Measurements from ENCODE around the gene BICDL2. TPM values are rescaled to one million over a fixed set of nuclear protein-coding genes. Genes with fewer than 3 reads are reported as not detected.

The BICDL2 gene
- total and polyA plus RNA-seq, 2 of the 8 experiments (the other 6 are each of a cell fraction or from before 2014, with no cell fraction given): 7.3 to 15.9 TPM

DNA sequence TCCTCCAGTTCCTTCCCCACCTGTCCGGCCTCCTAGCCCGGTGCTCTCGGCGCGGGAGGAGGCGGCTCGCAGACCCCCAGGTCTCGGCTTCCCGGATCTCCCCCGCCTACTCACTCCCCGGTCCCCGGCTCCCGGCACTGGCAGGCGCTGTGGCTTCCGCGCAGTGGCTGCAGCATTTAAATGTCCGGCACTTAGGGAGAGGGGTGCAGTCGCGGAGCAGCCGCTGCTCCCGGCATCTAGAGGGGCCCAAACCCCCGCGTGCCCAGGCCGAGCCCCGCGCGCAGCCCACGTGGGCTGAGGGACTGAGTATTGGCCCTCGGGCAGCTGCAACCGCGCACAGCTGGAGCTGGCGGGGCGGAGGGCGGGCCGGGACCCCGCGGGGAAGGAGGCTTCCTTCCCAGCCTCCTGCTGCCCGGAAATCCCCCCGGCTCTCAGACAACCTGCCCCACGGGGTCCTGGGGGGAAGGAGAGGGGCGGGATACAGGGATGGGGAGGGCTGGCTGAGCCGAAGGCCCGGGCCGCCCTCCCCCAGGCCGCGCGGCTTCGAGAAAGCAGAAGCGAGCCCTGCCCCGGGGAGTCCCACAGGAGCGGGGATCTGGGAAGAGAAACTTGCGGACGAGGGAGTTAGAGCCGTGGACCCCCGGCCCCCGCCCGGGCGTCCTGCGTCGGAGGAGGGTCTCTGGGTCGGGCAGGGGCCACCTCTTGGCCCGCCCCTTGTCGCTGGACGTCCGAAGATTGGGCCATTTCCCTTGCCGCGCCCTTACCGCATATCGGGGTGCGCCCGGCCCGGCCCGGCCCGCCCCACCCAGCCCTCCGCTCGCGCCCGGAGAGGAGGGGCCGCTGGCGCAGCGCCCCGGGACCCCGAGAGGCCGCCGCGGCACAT is 9.3 kb upstream of the BICDL2 start, which contains the start of gene MMP25:
TSS of gene MMP25 (plus strand) at position 804 of the 883 bp plus-strand sequence. CDS start 357 bp downstream, outside the sequence.
- FAIRE-seq (no peak), DNase-seq (ENCODE audit: low read depth in 1 of 2, low spot score in 2 of 2) (no peak)
- Histone ChIP-seq H3K9me3 (ENCODE audit: insufficient read depth in 2 of 2, low read depth in 1 of 2, low read length in 1 of 2) (no peaks in the 10 kb centered on the region), H3K4me3 (ENCODE audit: extremely low read depth in 1 of 4, insufficient read depth in 2 of 4, low read depth in 3 of 4, low read length in 4 of 4) (peak within 1 kb of the TSS; percentile 66 to 89 (median 80)), H3K4me2 (ENCODE audit: insufficient read depth in 1 of 2, low read depth in 2 of 2, low read length in 2 of 2) (peak within 1 kb of the TSS; percentile 79 to 84), H3K27ac (ENCODE audit: low read depth, low read length) (no peak within 1 kb of the TSS; the same call in 1 of the 2 replicates), H3K27me3 (replicated peaks in 1 of 4; ENCODE audit: control insufficient read depth in 3 of 4, extremely low read depth in 1 of 4, insufficient read depth in 3 of 4, low read length in 3 of 4) (peaks cover 0 to 8% (median 3%) of the 10 kb centered on the region in 4 experiments; a peak in 6 of 7 replicates), H3K23ac (ENCODE audit: insufficient read length) (no peak within 1 kb of the TSS), H3K56ac (replicated peaks; ENCODE audit: insufficient read length, low read depth, low read length) (peak within 1 kb of the TSS; percentile 93), H2BK15ac (ENCODE audit: low read length) (peak within 1 kb of the TSS; percentile 61; the same call in 1 of the 2 replicates), H3K36me3 (ENCODE audit: control insufficient read depth in 2 of 4, insufficient read depth in 4 of 4, low read length in 3 of 4) (no peaks in the 10 kb centered on the region), H3K18ac (ENCODE audit: extremely low read depth, low read length) (peak within 1 kb of the TSS; percentile 90), H4K8ac (ENCODE audit: extremely low read depth, insufficient read depth, low read length) (peak within 1 kb of the TSS; percentile 79), H2BK20ac (ENCODE audit: low read length) (no peak within 1 kb of the TSS), H2BK12ac (ENCODE audit: low read depth, low read length) (no peak within 1 kb of the TSS; the same call in 1 of the 2 replicates), H2BK5ac (ENCODE audit: low read depth, low read length) (peak within 1 kb of the TSS; percentile 85; the same call in 1 of the 2 replicates), H4K91ac (replicated peaks; ENCODE audit: insufficient read length, low read length) (peak within 1 kb of the TSS; percentile 54), H4K5ac (ENCODE audit: insufficient read length, low read depth, low read length) (peak within 1 kb of the TSS; percentile 97), H3K79me1 (ENCODE audit: low read depth, low read length) (no peaks in the 10 kb centered on the region), H2AFZ (ENCODE audit: low read length) (no peak within 1 kb of the TSS), H4K20me1 (replicated peaks in 1 of 2; ENCODE audit: control insufficient read depth in 1 of 2, insufficient read depth in 2 of 2, low read length in 2 of 2) (peaks cover 0 to 11% of the 10 kb centered on the region in 2 experiments), H3K9ac (replicated peaks in 1 of 4; ENCODE audit: extremely low read depth in 1 of 4, low read depth in 3 of 4, low read length in 3 of 4) (peak within 1 kb of the TSS; percentile 24 to 60 (median 54); a peak in 6 of 7 replicates), H2BK120ac (replicated peaks; ENCODE audit: low read depth, low read length) (no peak within 1 kb of the TSS), H3K4ac (replicated peaks; ENCODE audit: insufficient read length, low read depth, low read length) (peak within 1 kb of the TSS; percentile 21), H2AK5ac (ENCODE audit: low read depth, low read length) (no peak within 1 kb of the TSS), H3K23me2 (ENCODE audit: low read depth, low read length) (peaks cover 5% of the 10 kb centered on the region; the same call in 1 of the 2 replicates), H3K14ac (ENCODE audit: insufficient read length) (no peak within 1 kb of the TSS), H3K79me2 (ENCODE audit: control insufficient read depth in 1 of 2, insufficient read depth in 2 of 2, low read length in 2 of 2) (peaks cover 0 to 5% of the 10 kb centered on the region in 2 experiments; a peak in 1 of 4 replicates), H3K4me1 (replicated peaks in 1 of 4; ENCODE audit: control insufficient read depth in 3 of 4, insufficient read depth in 4 of 4, low read length in 3 of 4) (peaks cover 0 to 3% (median 0%) of the 10 kb centered on the region in 4 experiments; a peak in 3 of 7 replicates)
- POLR2A ChIA-PET (ENCODE audit: partially characterized antibody): interaction anchor here (0.7 to 34.8 kb wide), 6 partner anchors 9 to 41 kb away, joined by 3 to 1808 read pairs (median 6); partner anchors contain the start of genes BICDL2, CLDN6, CLDN9 and HCFC1R1
- WGBS, 2 experiments (ENCODE audit: extremely low coverage in 1 of 2, insufficient coverage in 1 of 2, insufficient read length in 1 of 2, insufficient replicate concordance in 2 of 2, low coverage in 1 of 2, low lambda C conversion rate in 2 of 2, missing lambda C conversion rate in 1 of 2): 1% methylated on average over 36 of the region's 86 CpGs; no CpG with 5 or more reads in 1 of the 2 experiments
- CTCF ChIA-PET (ENCODE audit: partially characterized antibody): interaction anchor here (1.0 to 8.0 kb wide), 5 partner anchors 9 to 40 kb away, joined by 3 to 98 read pairs (median 6); no protein-coding TSS in a partner anchor
- TF ChIP-seq EGR1 (IDR thresholded peaks at IDR 0.05; ENCODE audit: borderline replicate concordance, low read depth, low read length) (no peak), TBP (IDR thresholded peaks at IDR 0.05; ENCODE audit: low read depth, low read length) (peak; percentile 18; the same call in 1 of the 2 replicates), ZNF274 (IDR thresholded peaks at IDR 0.05; ENCODE audit: borderline replicate concordance, extremely low read depth, low read length) (no peak), BACH1 (IDR thresholded peaks at IDR 0.05; ENCODE audit: low read length) (peak; percentile 0; the same call in 1 of the 2 replicates), BRCA1 (IDR thresholded peaks at IDR 0.05; ENCODE audit: low read depth, low read length) (no peak), SIRT6 (IDR thresholded peaks at IDR 0.05; ENCODE audit: low read length) (no peak), TAF1 (IDR thresholded peaks at IDR 0.05; ENCODE audit: low read depth, low read length) (0 out of 2 replicates have a peak, but pooled peaks have one; percentile 29)
- TF ChIP-seq, protein P1, sequence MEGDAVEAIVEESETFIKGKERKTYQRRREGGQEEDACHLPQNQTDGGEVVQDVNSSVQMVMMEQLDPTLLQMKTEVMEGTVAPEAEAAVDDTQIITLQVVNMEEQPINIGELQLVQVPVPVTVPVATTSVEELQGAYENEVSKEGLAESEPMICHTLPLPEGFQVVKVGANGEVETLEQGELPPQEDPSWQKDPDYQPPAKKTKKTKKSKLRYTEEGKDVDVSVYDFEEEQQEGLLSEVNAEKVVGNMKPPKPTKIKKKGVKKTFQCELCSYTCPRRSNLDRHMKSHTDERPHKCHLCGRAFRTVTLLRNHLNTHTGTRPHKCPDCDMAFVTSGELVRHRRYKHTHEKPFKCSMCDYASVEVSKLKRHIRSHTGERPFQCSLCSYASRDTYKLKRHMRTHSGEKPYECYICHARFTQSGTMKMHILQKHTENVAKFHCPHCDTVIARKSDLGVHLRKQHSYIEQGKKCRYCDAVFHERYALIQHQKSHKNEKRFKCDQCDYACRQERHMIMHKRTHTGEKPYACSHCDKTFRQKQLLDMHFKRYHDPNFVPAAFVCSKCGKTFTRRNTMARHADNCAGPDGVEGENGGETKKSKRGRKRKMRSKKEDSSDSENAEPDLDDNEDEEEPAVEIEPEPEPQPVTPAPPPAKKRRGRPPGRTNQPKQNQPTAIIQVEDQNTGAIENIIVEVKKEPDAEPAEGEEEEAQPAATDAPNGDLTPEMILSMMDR (IDR thresholded peaks at IDR 0.05; ENCODE audit: control extremely low read depth in 1 of 3, insufficient read depth in 1 of 3, low read depth in 1 of 3, low read length in 3 of 3): no peak

Measured in H1 (cell line).